Epithelial cell of proximal tubule (primary cell): ENCODE results near the gene CNGB1. TPM values are rescaled to one million over a fixed set of nuclear protein-coding genes. Genes with fewer than 3 reads are reported as not detected.

Source experiments
- DNase-seq: peaks from one replicate; pipeline ENCODE4 v3.0.0-alpha.2; 2011; ENCODE audit warnings: low read depth
- H3K4me3 ChIP-seq: 2 replicates; pipeline ENCODE4 v1.5.1; 2011; ENCODE audit warnings: low read depth, mild to moderate bottlenecking, low read length
- total RNA-seq: library from RNA; depleted of rRNA; stranded (reverse); fragments of >200 nt; gene quantifications from 2 replicates; pipeline ENCODE4 v1.2.3, GENCODE V29; 2015
- TF ChIP-seq, protein P1 (sequence below): conservative IDR thresholded peaks from 2 replicates; pipeline ENCODE4 v1.5.1; 2012; ENCODE audit warnings: low read depth, mild to moderate bottlenecking, low read length

The CNGB1 gene
- total RNA-seq, 1 donor from 2014 or later, result 1.4 TPM

DNA sequence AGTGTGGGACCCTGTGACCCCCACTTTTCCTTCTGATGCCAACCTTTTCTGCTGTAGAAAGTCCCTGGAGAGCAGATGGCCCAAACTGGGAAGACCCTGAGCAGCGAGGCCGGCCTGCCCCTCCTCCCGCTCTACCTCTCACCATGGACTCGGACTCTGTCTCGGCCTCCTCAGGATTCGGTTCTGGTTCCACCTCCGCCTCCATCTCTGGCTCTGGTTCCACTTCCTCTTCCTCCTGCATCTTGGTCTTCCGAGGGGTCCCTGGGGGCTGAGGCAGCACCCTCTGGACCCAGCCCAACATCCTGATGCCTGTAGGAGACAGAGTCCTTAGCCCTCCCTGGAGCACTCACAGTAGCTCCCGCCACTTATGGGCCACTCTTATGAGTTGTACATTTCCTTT, 3.9 kb downstream of the CNGB1 start:
- DNase-seq, result no peak
- H3K4me3 ChIP-seq, result no peak overlapping the region
- TF ChIP-seq, protein P1, sequence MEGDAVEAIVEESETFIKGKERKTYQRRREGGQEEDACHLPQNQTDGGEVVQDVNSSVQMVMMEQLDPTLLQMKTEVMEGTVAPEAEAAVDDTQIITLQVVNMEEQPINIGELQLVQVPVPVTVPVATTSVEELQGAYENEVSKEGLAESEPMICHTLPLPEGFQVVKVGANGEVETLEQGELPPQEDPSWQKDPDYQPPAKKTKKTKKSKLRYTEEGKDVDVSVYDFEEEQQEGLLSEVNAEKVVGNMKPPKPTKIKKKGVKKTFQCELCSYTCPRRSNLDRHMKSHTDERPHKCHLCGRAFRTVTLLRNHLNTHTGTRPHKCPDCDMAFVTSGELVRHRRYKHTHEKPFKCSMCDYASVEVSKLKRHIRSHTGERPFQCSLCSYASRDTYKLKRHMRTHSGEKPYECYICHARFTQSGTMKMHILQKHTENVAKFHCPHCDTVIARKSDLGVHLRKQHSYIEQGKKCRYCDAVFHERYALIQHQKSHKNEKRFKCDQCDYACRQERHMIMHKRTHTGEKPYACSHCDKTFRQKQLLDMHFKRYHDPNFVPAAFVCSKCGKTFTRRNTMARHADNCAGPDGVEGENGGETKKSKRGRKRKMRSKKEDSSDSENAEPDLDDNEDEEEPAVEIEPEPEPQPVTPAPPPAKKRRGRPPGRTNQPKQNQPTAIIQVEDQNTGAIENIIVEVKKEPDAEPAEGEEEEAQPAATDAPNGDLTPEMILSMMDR, result no peak

DNA sequence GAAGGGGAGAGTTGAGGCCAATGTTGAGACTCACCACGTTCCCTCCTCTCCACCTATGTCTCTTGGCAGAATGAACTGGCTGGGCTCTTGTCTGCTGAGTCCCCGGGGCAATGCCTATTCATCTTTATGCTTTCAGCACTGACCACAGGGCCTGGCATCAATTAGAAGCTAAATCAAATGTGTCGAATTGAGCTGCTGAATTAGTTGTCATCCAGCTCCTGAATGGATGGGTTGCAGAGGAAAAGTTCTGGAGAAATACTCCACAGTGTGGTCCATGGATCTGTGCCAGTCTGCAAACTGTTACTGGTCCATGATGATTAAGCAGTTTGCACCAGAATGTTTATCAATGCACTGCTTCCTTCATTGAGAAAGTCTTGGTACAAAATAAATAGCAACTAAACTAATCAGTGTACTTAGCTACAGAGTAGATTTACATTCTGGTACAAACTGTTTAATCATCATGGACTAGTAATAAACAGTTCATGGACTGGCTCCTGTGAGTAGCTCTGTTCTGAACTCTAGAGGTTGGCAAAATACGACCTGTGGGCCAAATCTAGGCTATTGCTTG, 4.6 kb downstream of the CNGB1 start:
- no peak for DNase-seq
- H3K4me3 ChIP-seq, result no peak overlapping the region
- TF ChIP-seq, protein P1, result no peak

DNA sequence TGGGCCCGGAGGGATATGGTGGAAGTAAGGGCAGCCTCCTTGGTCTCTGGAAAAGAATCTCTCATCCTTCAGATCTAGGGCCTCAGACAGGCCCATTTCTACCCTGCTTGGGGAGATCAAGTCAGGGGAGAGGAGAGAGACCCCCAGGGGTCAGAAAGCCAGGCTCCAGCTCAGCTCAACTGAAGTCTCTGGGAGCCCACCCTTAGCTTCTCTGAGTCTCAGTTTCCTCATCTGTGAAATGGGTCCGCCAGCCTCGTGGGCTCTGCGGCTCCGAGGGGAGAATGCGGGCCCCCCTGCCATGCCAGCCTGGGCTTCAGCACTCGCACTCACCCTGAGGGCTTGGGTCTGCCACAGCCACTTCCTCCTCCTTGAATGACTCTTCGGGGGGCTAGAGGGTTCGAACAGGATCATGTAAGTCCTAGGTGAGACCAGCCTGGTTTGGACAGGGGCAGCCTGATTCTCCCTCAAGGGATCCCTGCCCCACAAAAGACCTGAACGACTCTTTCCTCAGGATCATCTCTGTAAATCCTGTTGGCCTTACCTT, 6.7 kb downstream of the CNGB1 start:
- TF ChIP-seq, protein P1, result no peak
- no peak for DNase-seq
- no peak overlapping the region for H3K4me3 ChIP-seq

DNA sequence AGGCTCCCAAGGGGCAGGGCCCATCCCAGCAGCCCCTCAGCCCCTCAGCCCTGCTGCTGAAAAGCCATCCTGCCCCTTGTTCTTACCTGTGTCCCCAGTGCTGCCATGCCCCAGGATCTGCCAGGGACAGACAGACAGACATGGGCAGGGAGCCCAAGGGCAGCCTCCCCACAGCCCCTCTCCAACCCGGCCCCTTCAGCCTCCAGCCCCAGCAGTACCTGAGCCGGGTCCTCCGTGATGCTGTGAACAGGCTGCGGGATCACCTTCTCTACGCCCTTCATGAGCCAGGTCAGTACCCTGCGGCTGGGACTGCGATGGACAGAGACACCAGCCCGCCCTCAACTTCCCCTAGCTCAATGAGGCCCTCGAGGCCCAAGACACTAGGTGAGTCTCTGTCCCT, 8.2 kb downstream of the CNGB1 start:
- no peak overlapping the region for H3K4me3 ChIP-seq
- no peak for DNase-seq
- TF ChIP-seq, protein P1, result no peak

DNA sequence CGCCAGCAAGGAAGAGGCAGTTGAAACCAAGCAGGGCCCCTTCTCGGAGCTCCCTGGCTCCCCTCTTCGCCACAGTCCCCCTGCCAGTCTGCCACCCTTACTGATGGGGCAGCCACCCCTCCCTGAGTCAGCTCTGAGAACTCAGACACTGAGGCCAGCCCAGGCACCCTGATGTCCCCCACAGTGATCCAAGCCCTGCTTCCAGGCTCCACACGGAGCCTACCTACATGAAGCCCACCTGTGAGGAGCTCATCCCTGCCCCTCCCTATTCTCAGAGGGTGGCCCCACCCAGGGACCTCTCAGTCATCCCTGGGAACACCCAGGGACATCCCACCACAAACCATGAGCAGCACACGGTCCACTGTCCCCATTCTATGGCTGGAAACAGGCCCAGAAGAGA, 8.9 kb downstream of the CNGB1 start:
- TF ChIP-seq, protein P1, result no peak
- no peak for DNase-seq
- H3K4me3 ChIP-seq, result no peak overlapping the region

DNA sequence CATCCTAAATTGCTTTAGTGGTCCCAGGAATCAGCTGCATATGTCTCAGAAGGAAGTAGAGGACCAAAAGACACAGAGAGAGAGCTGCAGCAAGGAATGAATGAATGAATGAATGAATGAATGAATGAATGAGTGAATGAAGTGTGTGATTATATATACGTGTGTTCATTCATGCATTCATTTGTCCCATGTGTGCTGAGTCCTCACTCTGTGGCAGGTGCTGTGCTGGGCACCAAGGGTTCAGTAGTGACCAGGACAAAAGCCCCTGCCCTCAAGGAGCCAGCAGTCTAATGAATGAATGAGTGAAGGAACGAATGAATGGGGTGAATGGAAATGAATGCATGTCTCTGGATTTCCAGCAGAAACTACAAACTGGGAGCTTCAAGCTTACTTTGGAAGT, 9.4 kb downstream of the CNGB1 start:
- TF ChIP-seq, protein P1, result no peak
- no peak for DNase-seq
- H3K4me3 ChIP-seq, result no peak overlapping the region

DNA sequence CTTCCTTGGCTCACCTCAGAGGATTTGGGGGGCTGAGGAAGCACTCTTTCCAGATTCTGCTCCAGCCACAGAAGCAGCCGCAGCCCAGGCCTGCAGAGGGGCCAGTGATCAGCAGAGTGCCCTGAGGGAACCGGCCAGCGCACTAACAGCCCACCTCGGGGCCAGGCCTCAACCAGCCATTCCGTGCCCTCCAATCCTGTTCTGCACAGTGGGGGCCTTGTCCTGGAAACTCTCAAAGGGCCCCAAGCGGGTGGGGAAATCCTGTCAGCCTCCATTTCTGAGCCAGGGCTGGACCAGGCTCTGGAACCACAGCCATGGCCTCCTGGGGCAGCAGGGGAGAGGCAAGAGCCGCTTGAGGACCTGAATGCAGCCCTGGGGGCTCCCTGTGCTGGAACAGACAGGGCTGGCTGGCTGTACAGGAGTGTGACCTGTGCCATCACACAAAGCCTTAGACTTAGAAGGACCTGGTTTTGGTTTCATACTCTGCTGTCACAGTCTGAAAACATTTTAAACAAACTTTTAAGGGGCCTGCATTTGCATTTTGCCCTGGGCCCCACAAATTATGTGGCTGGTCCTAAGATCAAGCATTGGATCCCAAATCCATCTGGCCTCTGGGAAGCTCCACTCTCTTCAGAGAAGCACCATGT, 10.0 kb downstream of the CNGB1 start:
- no peak for DNase-seq
- TF ChIP-seq, protein P1, result no peak
- H3K4me3 ChIP-seq, result no peak overlapping the region
